Activated T-cell treated with anti-CD3 and anti-CD28 coated beads for 4 hours (primary cell): ENCODE measurements around the gene QRICH2.
A peak's percentile ranks its signal among the peaks of the same experiment; 100 is the strongest.
"Not testable (repeated sequence)": the region's sequence is repeated elsewhere in the genome, so short reads cannot be mapped to it uniquely, and the experiment has no call there.

Source experiments
- DNase-seq: peaks from one replicate; pipeline ENCODE4 v3.0.0-alpha.2; 2020

QRICH2 gene

GRCh38 chr17:76265624-76266243, 42.3 kb downstream of the QRICH2 start:
- no peak for DNase-seq

GRCh38 chr17:76264755-76265623, 43.1 kb downstream of the QRICH2 start, which contains the start of gene UBALD2:
TSS of gene UBALD2 (plus strand) at chr17:76265348. CDS start at chr17:76265506, 158 bp downstream.
- DNase-seq, result peak; percentile 95

- DNase-seq, result no peak
These were observed 43.7 kb downstream of the QRICH2 start for GRCh38 chr17:76264425-76264754.

GRCh38 chr17:76263896-76264295, 44.2 kb downstream of the QRICH2 start:
- DNase-seq, result no peak

- no peak for DNase-seq
These were observed 45.2 kb downstream of the QRICH2 start for GRCh38 chr17:76262732-76263344.

GRCh38 chr17:76261421-76262215, 46.5 kb downstream of the QRICH2 start:
- no peak for DNase-seq

GRCh38 chr17:76260669-76261068, 47.4 kb downstream of the QRICH2 start:
- DNase-seq, result no peak

GRCh38 chr17:76260220-76260619, 47.9 kb downstream of the QRICH2 start:
- DNase-seq, result no peak

- DNase-seq, result not testable (repeated sequence)
These were observed 51.5 kb downstream of the QRICH2 start for GRCh38 chr17:76256430-76257050.

GRCh38 chr17:76255801-76256429, 52.2 kb downstream of the QRICH2 start:
- no peak for DNase-seq

- no peak for DNase-seq
These were observed 53.8 kb downstream of the QRICH2 start for GRCh38 chr17:76254275-76254674.

GRCh38 chr17:76253841-76254240, 54.2 kb downstream of the QRICH2 start:
- no peak for DNase-seq

- DNase-seq, result not testable (repeated sequence)
These were observed 54.9 kb downstream of the QRICH2 start for GRCh38 chr17:76252967-76253766.

- no peak for DNase-seq
These were observed 55.8 kb downstream of the QRICH2 start for GRCh38 chr17:76252040-76252954.

- DNase-seq, result no peak
These were observed 56.5 kb downstream of the QRICH2 start for GRCh38 chr17:76251478-76252039.

GRCh38 chr17:76250141-76250540, 57.9 kb downstream of the QRICH2 start:
- no peak for DNase-seq

GRCh38 chr17:76248013-76248782, 59.9 kb downstream of the QRICH2 start:
- DNase-seq, result no peak

GRCh38 chr17:76247304-76247703, 60.8 kb downstream of the QRICH2 start:
- no peak for DNase-seq
